Pericardium fibroblast (primary cell): Measurements from ENCODE around the gene L1CAM. TPM values are rescaled to one million over a fixed set of nuclear protein-coding genes. Genes with fewer than 3 reads are reported as not detected.

ENCODE experiments used
- total RNA-seq: library from RNA; depleted of rRNA; stranded (reverse); fragments of >200 nt; gene quantifications from 2 replicates; pipeline ENCODE4 v1.2.3, GENCODE V29; 2015

Gene L1CAM, protein sequence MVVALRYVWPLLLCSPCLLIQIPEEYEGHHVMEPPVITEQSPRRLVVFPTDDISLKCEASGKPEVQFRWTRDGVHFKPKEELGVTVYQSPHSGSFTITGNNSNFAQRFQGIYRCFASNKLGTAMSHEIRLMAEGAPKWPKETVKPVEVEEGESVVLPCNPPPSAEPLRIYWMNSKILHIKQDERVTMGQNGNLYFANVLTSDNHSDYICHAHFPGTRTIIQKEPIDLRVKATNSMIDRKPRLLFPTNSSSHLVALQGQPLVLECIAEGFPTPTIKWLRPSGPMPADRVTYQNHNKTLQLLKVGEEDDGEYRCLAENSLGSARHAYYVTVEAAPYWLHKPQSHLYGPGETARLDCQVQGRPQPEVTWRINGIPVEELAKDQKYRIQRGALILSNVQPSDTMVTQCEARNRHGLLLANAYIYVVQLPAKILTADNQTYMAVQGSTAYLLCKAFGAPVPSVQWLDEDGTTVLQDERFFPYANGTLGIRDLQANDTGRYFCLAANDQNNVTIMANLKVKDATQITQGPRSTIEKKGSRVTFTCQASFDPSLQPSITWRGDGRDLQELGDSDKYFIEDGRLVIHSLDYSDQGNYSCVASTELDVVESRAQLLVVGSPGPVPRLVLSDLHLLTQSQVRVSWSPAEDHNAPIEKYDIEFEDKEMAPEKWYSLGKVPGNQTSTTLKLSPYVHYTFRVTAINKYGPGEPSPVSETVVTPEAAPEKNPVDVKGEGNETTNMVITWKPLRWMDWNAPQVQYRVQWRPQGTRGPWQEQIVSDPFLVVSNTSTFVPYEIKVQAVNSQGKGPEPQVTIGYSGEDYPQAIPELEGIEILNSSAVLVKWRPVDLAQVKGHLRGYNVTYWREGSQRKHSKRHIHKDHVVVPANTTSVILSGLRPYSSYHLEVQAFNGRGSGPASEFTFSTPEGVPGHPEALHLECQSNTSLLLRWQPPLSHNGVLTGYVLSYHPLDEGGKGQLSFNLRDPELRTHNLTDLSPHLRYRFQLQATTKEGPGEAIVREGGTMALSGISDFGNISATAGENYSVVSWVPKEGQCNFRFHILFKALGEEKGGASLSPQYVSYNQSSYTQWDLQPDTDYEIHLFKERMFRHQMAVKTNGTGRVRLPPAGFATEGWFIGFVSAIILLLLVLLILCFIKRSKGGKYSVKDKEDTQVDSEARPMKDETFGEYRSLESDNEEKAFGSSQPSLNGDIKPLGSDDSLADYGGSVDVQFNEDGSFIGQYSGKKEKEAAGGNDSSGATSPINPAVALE
- total RNA-seq, result 0.34 and 0.47 TPM in 2 replicates

GRCh38 chrX:153885968-153886903 lies at the start of gene L1CAM:
L1CAM (minus strand) TSS chrX:153886173; CDS start chrX:153875836, 10,337 bp downstream.

GRCh38 chrX:153934762-153935325 lies 48.9 kb upstream of the L1CAM start, which contains the start of gene NAA10:
NAA10 (minus strand) TSS chrX:153935037; CDS start chrX:153934904, 133 bp downstream.

GRCh38 chrX:153925739-153926551 lies 40.0 kb upstream of the L1CAM start, which contains the start of gene ARHGAP4:
ARHGAP4 (minus strand) TSS chrX:153926264; CDS start chrX:153926202, 62 bp downstream.

GRCh38 chrX:153903991-153904957 lies 18.3 kb upstream of the L1CAM start, which contains the start of gene AVPR2:
AVPR2 (plus strand) TSS chrX:153904673; CDS start chrX:153905146, 473 bp downstream.

DNA sequence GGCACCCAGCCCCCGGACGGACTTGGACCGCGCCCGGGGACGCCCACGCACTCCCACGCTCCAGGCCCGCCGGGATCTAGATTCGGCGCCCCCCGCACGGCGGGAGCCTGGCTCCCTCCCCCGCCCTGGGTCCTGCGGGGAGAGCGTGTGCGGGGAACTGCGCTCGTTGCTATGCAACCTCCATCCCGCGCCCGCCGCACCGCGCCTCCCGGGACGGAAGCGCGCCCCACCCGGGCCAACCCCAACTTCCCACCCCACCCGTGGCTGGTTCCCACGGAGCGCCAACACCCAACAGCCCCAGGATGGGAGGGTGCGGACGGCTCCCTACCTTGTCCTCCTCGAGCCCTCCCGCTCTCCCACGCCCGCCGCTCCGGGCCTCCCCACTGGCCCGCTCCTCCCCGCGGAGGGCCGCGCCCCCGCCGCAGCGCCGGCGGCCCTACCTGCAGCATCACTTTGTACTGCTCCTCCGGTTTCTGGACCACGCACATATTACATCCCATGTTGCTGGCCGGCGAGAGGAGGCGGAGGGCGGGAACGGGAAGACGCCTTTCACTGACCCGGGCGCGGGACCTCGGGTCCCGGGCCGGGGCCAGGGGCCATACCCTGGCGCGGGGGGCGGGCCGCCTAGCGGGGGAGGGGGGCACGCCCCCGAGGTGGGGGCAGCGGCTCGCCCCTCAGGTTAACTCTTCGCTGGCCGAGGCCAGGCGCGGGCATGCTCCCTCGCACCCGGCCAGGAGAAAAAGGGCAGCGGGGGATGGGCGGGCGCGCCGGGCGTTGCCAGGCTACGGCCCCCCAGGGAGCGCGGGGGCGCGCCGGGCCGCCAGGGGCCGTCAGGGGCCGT lies 56.0 kb downstream of the L1CAM start, which contains the start of gene PDZD4:
PDZD4 (minus strand) TSS at position 746 of the 841 bp plus-strand sequence; CDS start at position 500, 246 bp downstream.

Other genes starting within 250 kb of the L1CAM start
- 0.93 TPM in 1 of 2 replicates, not detected in the other for gene DUSP9, start 239.0 kb downstream of the L1CAM start, total RNA-seq
- 0.09 and 0.35 TPM in 2 replicates for gene PNCK, start 212.4 kb downstream of the L1CAM start, total RNA-seq
- 22.1 and 24.0 TPM in 2 replicates for gene SLC6A8, start 198.2 kb downstream of the L1CAM start, total RNA-seq
- 79.2 and 110 TPM in 2 replicates for gene BCAP31, start 161.8 kb downstream of the L1CAM start, total RNA-seq
- gene ABCD1, start 161.3 kb downstream of the L1CAM start, total RNA-seq, result 12.9 and 16.3 TPM in 2 replicates
- 1.6 and 7.5 TPM in 2 replicates for gene PLXNB3, start 121.9 kb downstream of the L1CAM start, total RNA-seq
- under 0.01 and 1.6 TPM in 2 replicates for gene SRPK3, start 105.1 kb downstream of the L1CAM start, total RNA-seq
- 80.7 and 86.6 TPM in 2 replicates for gene IDH3G, start 91.8 kb downstream of the L1CAM start, total RNA-seq
- 256 and 443 TPM in 2 replicates for gene SSR4, start 91.5 kb downstream of the L1CAM start, total RNA-seq
- 1.0 and 5.1 TPM in 2 replicates for gene PDZD4, start 55.6 kb downstream of the L1CAM start, total RNA-seq
- gene AVPR2, start 18.5 kb upstream of the L1CAM start, total RNA-seq, result 0.12 TPM in 1 of 2 replicates, not detected in the other
- 0.58 and 4.5 TPM in 2 replicates for gene ARHGAP4, start 40.1 kb upstream of the L1CAM start, total RNA-seq
- 89.0 and 90.2 TPM in 2 replicates for gene NAA10, start 48.9 kb upstream of the L1CAM start, total RNA-seq
- gene RENBP, start 58.5 kb upstream of the L1CAM start, total RNA-seq, result 0.12 and 0.94 TPM in 2 replicates
- gene HCFC1, start 85.6 kb upstream of the L1CAM start, total RNA-seq, result 28.7 and 31.3 TPM in 2 replicates
- gene TMEM187, start 86.6 kb upstream of the L1CAM start, total RNA-seq, result 6.9 and 11.8 TPM in 2 replicates
- gene IRAK1, start 133.7 kb upstream of the L1CAM start, total RNA-seq, result 86.6 and 190 TPM in 2 replicates
- gene MECP2, start 211.5 kb upstream of the L1CAM start, total RNA-seq, result 17.6 and 19.4 TPM in 2 replicates